Epithelial cell of proximal tubule (primary cell): ENCODE measurements around the gene ABCC10. TPM values are rescaled to one million over a fixed set of nuclear protein-coding genes. Genes with fewer than 3 reads are reported as not detected.
"Not testable (repeated sequence)": the region's sequence is repeated elsewhere in the genome, so short reads cannot be mapped to it uniquely, and the experiment has no call there.

ENCODE experiments used
- DNase-seq: peaks from one replicate; pipeline ENCODE4 v3.0.0-alpha.2; 2011; ENCODE audit warnings: low read depth
- H3K4me3 ChIP-seq: 2 replicates; pipeline ENCODE4 v1.5.1; 2011; ENCODE audit warnings: low read depth, mild to moderate bottlenecking, low read length
- CTCF ChIP-seq: conservative IDR thresholded peaks from 2 replicates; pipeline ENCODE4 v1.5.1; 2012; ENCODE audit warnings: low read depth, mild to moderate bottlenecking, low read length
- total RNA-seq: library from RNA; depleted of rRNA; stranded (reverse); fragments of >200 nt; gene quantifications from 2 replicates; pipeline ENCODE4 v1.2.3, GENCODE V29; 2015

ABCC10 gene
- total RNA-seq, 1 donor from 2014 or later: 19.6 TPM

GRCh38 chr6:43455531-43456428 is 28.4 kb downstream of the ABCC10 start, which contains the start of gene DLK2:
DLK2 (minus strand) TSS chr6:43455548; CDS start chr6:43454825, 723 bp downstream.
- no peak for DNase-seq
- peak within 1 kb of the TSS; percentile 50 for H3K4me3 ChIP-seq
- no peak for TF ChIP-seq CTCF

GRCh38 chr6:43457643-43458042 is 30.3 kb downstream of the ABCC10 start:
- H3K4me3 ChIP-seq: no peak overlapping the region
- no peak for TF ChIP-seq CTCF
- DNase-seq: no peak

GRCh38 chr6:43458154-43458553 is 30.8 kb downstream of the ABCC10 start:
- not testable (repeated sequence) for H3K4me3 ChIP-seq, DNase-seq

- DNase-seq: no peak
- H3K4me3 ChIP-seq: no peak overlapping the region
- TF ChIP-seq CTCF: no peak
Observed at GRCh38 chr6:43459535-43459934, 32.2 kb downstream of the ABCC10 start.

- no peak for TF ChIP-seq CTCF
- no peak overlapping the region for H3K4me3 ChIP-seq
- no peak for DNase-seq
Observed at GRCh38 chr6:43460032-43460431, 32.7 kb downstream of the ABCC10 start.

GRCh38 chr6:43461936-43462335 is 34.6 kb downstream of the ABCC10 start:
- DNase-seq: no peak
- TF ChIP-seq CTCF: no peak
- H3K4me3 ChIP-seq: no peak overlapping the region

- DNase-seq: no peak
- no peak for TF ChIP-seq CTCF
Observed at GRCh38 chr6:43464337-43464736, 37.0 kb downstream of the ABCC10 start.

More at GRCh38 chr6:43464337-43464736, 37.0 kb downstream of the ABCC10 start:
- H3K4me3 ChIP-seq: no peak overlapping the region
